ENCODE measurements around the gene MICAL2.

GRCh38 chr11:12213883-12214282, 103.5 kb downstream of the MICAL2 start:
- TF ChIP-seq, protein P1, sequence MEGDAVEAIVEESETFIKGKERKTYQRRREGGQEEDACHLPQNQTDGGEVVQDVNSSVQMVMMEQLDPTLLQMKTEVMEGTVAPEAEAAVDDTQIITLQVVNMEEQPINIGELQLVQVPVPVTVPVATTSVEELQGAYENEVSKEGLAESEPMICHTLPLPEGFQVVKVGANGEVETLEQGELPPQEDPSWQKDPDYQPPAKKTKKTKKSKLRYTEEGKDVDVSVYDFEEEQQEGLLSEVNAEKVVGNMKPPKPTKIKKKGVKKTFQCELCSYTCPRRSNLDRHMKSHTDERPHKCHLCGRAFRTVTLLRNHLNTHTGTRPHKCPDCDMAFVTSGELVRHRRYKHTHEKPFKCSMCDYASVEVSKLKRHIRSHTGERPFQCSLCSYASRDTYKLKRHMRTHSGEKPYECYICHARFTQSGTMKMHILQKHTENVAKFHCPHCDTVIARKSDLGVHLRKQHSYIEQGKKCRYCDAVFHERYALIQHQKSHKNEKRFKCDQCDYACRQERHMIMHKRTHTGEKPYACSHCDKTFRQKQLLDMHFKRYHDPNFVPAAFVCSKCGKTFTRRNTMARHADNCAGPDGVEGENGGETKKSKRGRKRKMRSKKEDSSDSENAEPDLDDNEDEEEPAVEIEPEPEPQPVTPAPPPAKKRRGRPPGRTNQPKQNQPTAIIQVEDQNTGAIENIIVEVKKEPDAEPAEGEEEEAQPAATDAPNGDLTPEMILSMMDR (IDR thresholded peaks at IDR 0.05): no peak
- no peak for TF ChIP-seq POLR2A (IDR thresholded peaks at IDR 0.05)
- TF ChIP-seq POLR2AphosphoS5 (IDR thresholded peaks at IDR 0.05): no peak
